Inferior parietal cortex (tissue), 1 donor: ENCODE measurements around the gene PLXND1.

Experiments
- DNase-seq: peaks from one replicate; pipeline ENCODE4 v3.0.0-alpha.2; 2016; ENCODE audit errors: extremely low spot score

PLXND1 gene

GRCh38 chr3:129602309-129602708 is 4.2 kb downstream of the PLXND1 start:
- DNase-seq, result no peak

GRCh38 chr3:129601713-129602112 is 4.8 kb downstream of the PLXND1 start:
- DNase-seq, result no peak

GRCh38 chr3:129600348-129600747 is 6.1 kb downstream of the PLXND1 start:
- DNase-seq, result no peak

- DNase-seq, result no peak
Observed at GRCh38 chr3:129599607-129600006, 6.9 kb downstream of the PLXND1 start.

GRCh38 chr3:129599073-129599472 is 7.4 kb downstream of the PLXND1 start:
- no peak for DNase-seq

GRCh38 chr3:129598484-129598883 is 8.0 kb downstream of the PLXND1 start:
- no peak for DNase-seq

- DNase-seq, result no peak
Observed at GRCh38 chr3:129598000-129598381, 8.5 kb downstream of the PLXND1 start.

- no peak for DNase-seq
Observed at GRCh38 chr3:129597087-129597999, 9.1 kb downstream of the PLXND1 start.

GRCh38 chr3:129596194-129597086 is 10.0 kb downstream of the PLXND1 start:
- DNase-seq, result peak; percentile 71

GRCh38 chr3:129595544-129596193 is 10.8 kb downstream of the PLXND1 start:
- no peak for DNase-seq

GRCh38 chr3:129594907-129595390 is 11.5 kb downstream of the PLXND1 start:
- DNase-seq, result no peak

GRCh38 chr3:129594409-129594808 is 12.1 kb downstream of the PLXND1 start:
- no peak for DNase-seq

GRCh38 chr3:129593595-129594339 is 12.7 kb downstream of the PLXND1 start:
- DNase-seq, result no peak

- no peak for DNase-seq
Observed at GRCh38 chr3:129593230-129593594, 13.3 kb downstream of the PLXND1 start.

- DNase-seq, result no peak
Observed at GRCh38 chr3:129592381-129593131, 13.9 kb downstream of the PLXND1 start.

- no peak for DNase-seq
Observed at GRCh38 chr3:129591932-129592331, 14.5 kb downstream of the PLXND1 start.

- no peak for DNase-seq
Observed at GRCh38 chr3:129590215-129590614, 16.3 kb downstream of the PLXND1 start.

- DNase-seq, result no peak
Observed at GRCh38 chr3:129587566-129588210, 18.8 kb downstream of the PLXND1 start.

- no peak for DNase-seq
Observed at GRCh38 chr3:129586746-129587430, 19.6 kb downstream of the PLXND1 start.
